C1 segment of cervical spinal cord (tissue), 14 donors: ENCODE data around the gene ADGRB3.

Source experiments
- DNase-seq, 14 donors: peaks; one replicate each; lab custom pipeline; 2025; lab: John Stamatoyannopoulos, UW

Gene ADGRB3

DNA sequence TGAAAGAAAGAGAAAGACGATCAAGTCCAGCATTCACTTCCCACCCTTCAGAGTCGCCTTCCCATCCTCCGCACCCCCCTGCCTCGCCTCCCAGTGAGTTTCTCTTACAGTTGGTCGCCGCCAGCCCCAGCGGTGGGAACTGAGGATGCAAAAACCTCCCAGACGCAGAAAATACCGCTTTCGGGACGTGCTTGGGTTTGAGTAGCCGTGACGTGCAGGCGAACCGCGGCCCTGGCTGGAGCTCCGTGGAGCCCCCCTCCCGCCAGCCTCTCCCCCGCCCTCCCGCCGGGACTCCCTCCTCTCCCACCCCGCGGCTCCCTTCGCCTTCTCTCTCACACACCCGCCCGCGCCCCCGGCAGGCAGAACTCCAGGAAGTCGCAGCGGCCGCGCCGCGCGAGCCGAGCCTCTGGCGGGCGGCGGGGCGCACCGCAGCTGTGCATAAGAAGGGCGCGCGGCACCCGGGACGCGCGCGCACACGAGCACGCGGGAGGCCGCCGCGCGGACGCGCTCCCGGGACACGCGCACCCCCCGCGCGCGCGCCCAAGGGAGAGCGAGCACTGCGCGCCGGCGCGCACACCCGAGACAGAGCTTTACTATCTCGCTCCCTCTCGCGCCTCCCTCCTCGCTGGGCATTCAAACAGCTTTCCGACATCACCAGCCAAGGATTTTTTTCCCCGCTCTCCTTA is at the start of gene ADGRB3:
TSS of gene ADGRB3 (plus strand) at position 557 of the 686 bp plus-strand sequence. CDS start 3,394 bp downstream, outside the sequence.
- DNase-seq, result peak; percentile 59 to 99 (median 92)

DNA sequence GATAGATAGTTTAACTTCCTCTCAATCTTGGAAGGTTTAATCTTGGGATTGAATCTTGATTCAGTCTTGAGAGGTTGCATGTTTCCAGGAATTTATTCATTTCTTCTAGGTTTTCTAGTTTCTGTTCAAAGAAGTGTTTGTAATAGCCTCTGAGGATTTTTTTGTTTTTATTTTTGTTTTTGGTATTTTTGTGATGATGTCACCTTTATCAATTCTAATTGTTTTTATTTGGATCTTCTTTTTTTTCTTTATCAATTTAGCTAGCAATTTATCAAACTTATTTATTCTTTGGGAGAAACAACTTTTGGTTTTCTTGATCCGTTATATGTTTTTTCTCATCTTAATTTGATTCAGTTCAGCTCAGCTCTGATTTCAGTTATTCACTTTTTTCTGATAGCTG is 41.5 kb upstream of the ADGRB3 start:
- DNase-seq, result no peak

DNA sequence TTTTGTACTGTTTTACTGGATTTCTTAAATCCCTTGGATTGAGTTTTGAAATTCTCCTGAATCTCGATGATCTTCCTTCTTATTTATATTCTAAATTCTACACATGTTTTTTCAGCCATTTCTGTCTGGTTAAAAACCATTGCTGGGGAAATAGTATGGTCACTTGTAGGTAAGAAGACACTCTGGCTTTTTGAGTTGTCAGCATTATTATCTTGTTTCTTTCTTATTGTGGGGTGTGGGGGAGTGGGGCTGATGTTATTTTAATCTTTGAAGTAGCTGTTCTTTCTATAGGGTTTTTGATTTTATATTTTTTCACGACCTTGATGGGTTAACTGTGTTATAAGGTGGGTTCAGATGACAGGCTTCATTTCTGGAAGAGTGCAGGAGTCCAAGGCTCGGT is 37.4 kb upstream of the ADGRB3 start:
- no peak for DNase-seq

DNA sequence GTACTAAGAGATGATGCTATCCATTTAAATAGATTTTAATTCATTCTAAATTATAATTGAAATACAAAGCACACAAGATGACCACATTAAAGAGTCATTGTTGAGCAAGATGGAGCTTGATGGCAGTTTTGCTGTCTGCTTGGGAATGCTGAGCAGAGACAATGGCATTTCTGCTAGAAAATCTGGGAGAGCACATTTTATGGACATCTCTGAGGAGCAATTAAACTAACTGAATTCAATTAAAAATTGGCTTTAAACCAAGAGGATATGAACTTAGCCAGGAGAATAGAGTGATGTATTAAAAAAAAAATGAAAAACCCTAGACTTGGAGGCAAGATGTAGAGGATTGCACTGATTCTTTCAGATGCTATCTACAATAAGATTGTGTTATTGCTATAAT is 19.1 kb upstream of the ADGRB3 start:
- DNase-seq, result no peak

DNA sequence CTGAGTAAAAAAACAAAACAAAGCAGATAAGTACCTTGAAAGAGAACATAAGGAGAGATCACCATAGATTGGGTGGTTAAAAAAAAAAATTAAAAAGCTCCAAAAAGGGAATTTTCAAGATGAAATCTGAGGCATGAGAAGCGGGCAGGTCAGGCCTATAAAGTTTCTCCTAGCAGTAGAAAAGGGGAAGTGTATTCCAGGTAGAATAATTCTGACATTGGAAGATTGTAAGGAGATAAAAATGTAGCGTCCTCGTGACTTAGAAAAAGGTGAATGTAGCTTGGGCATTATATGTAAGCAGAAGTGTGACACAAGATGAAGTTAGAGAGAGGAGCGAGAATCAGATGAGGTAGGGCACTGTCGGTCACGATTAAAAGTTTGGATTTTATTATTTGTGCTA is 9.1 kb upstream of the ADGRB3 start:
- DNase-seq, result no peak

DNA sequence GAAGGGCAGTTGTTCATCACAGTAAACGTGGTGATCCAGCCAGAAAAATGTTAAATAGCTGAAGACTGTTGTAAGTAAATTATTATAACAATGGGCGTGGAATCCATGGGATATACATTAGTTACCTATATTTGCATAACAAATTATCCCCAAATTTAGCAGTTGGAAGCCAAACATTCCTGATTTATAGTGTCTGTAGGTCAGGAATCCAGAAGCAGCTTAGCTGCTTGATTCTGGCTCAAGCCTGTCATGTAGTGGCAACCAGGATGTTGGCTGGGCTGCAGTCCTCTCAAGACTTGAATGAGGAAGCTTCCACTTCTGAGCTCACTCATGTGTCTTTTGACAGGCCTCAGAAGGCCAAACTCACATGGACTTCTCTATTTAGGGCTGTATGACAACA is 6.9 kb upstream of the ADGRB3 start:
- DNase-seq, result no peak

DNA sequence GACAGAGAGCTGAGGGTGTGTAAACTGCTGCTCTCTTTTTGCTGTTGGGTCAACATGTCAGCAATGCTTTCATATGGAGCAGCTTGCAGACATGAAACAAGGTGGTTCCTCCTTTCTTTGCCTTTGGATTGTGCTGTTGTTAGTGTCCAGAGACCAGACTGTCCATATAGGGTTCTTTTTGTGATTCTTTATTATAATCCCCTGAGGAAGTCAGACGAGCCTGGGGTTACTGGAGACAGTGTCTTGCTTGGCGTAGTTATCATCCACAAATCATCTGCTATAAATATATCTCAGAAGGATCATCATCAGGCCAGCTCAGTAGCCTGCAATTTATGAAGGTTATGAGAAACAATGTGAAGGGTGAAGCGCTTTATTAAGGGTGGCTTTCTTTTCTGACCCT is 2.3 kb upstream of the ADGRB3 start:
- DNase-seq, result peak in 1 of 14 donors; percentile 68

DNA sequence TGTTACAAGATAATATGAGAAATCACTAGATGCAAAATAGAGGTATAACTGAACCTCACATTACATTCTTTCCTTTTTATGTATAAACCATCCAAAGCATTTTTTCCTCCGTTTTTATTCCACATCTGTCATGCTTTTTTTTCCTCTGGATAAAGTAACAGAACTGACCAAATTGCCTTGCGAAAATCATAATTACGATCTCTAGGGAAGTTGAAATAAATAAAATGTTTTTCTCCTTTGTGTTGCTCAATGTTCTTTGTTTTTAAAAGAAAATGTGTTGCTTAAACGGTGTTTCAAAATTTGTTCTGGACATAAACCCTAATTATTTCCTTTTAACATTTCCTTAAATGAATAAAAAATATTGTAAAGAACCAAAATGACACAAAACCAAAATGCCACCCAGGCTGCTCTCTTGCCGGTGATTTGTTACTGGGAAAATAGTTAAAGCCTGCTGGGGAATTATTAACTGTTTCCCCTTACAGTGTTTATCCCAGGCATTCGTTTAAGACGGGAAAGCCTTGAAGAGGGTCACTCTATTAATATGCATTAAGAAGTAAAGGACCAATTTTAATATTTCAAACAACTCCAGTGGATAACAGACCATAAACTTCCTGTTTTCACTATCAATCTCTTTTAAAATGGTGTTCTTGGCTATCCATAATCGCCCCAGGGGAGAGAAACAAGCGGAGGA is 1.7 kb upstream of the ADGRB3 start:
- DNase-seq, result peak in 1 of 14 donors; percentile 70

DNA sequence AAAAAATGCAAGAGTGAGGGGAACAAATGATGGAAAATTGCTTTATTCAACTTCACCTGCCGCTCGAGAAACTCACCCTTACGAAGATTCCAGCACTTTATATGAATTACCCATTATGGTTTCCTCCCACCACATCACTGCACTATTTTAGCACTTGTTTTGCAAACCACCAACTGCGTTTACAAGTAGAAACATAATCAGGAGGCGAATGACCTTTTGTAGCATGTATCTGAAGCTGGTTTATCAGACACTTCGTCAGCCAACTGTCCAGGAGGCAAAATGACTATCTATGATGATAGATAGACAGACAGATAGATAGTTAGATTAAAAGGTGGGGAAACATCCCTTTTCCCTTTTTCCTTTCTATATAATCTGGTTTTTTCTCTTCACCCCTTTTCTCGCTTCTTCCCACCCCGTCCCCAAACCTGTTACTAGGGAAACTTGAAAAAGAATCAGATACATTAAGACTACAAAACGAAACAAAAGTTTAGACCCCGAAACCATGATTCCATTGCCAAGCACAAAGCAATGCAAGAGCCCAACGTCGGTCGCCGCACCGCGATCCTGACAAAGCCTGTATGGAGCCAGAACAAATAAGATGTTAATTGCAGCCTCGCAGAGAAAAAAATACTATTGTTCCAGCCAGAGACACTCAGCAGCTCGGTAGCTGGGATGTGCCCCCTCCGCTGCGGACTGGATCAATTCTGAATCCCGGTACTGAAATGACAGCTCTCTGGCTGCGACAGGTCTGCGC is 933 bp upstream of the ADGRB3 start:
- DNase-seq, result peak in 1 of 14 donors; percentile 86

DNA sequence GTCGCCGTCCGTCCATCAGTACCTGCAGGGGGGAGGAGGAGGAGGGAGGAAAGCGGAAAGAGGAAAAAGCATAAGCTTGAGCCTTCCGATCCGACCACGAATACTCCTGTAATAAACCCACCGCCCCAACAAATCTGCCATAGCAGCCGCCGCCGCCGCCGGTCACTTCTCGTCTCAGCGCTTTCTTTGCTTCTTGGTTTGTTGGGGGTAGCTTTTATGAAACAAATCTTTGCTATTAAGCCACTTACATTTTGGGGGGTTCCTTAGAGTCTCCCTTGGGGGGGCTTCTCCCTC is 277 bp downstream of the ADGRB3 start:
- DNase-seq, result no peak

DNA sequence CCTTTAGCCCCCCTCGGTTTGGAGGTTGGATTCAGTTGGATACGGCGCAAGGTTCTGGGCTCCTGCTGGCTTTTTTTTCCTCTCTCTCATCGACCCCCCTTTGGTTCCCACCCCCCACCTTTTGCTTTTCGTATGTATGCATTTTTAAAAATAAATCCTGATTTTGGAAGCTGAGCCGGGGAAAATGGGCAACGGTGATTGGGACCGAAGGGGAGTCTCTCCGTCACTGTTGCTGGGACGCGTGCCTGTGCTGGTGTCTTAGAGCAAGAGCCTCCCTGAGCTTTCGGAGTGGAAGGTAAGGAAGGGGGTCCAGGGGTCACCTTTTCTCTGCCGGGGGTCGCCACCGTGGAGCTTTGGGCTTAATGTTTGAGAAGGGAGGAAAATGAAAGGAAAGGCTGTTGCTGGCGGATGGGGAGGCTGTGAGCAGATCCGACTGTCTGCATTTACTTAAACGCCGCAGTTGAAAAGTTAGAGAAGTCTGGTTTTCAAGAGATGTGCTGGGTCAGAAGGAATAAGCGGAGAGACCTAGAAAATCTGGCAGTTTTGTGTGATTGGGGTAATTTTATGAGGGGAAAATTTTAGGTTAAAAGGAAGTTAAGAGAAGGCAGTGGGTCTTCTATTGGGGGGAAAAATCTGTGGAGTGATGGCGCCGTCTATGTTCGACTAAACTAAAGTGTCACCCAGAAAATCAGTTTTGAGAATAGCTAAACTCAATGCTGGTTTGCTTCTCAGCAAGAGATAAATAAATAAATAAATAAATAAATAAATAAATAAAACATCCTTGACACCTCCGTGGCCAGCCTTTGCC is 828 bp downstream of the ADGRB3 start:
- DNase-seq, result peak in 7 of 14 donors; percentile 50 to 77 (median 68)

DNA sequence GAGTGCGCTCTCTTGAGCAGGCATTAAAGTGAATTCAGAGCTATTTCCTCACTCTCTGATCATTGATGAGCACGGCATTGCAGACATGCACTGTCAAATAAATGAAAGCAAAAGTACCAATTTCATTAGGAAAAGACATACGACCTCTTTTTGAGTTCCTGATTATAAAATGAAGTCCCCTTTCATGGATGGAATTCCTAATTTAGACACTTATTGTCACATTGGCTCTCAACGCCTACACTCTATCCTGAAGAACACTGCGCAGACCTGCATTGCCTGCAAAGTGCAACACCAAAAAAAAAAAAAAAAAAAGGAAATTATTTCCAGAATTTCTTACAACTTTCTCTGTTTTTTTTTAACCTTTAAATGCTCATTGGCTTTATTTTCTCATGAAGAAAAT is 1.6 kb downstream of the ADGRB3 start:
- peak in 1 of 14 donors; percentile 58 for DNase-seq

DNA sequence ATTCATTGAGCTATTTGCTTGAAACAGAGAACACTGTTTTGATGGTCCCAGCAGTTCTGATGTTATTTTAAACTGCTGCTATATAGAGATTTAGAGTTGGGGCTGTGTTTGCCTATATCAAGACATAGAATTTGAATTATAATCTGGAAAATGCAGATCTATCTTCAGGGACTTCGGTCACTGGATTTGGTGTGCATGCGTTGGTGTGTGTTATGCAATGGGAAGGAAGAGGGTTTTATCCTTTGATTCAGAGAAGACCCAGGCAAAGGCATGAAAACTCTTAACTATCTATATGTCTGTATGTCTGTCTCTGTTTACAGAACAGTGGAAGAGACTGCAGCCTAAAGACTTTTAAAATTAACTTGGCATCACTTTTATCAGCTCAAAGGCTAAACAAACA is 2.0 kb downstream of the ADGRB3 start:
- DNase-seq, result peak in 1 of 14 donors; percentile 58

DNA sequence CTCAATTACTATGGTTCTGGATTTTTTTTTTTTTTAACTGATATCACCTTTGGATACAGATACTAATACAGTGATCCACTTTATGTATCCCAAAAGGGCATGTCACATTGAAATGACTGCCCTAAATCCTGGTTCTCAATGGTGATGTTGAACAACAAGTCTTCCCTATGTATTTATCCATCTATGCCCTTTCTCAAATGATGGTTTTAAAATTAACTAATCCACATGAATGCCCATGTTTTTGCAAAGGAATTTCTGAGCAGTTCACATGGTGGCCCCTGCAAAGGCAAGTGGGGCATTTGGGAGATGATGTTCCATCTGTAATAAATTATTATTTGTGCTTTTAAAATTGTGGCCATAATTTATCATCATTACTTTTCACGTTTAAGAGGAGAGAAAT is 2.7 kb downstream of the ADGRB3 start:
- DNase-seq, result peak in 1 of 14 donors; percentile 57

DNA sequence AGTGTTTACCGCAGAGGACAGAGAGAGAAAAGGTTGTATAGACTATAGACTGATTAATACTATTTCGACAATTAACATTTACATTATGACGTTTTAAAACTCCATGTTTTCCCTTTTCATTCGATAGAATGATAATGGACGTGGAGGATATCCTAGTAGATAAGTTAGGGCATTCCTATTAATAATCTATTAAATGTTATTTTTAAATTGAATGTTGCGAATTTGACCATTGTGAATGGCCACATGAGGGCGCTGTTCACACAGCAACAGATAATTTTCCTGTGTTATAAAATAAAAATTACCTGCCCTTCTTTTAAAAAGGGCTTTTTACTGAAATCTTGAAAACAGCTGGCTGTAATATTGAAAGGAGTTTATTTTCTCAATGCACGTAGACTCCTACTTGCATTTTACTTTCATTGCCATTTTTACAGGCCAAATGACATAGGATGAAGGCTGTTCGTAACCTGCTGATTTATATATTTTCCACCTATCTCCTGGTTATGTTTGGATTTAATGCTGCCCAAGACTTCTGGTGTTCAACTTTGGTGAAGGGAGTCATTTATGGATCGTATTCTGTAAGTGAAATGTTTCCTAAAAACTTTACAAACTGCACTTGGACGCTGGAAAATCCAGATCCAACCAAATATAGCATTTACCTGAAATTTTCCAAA is 3.3 kb downstream of the ADGRB3 start:
- DNase-seq, result peak in 2 of 14 donors; percentile 44 to 65

DNA sequence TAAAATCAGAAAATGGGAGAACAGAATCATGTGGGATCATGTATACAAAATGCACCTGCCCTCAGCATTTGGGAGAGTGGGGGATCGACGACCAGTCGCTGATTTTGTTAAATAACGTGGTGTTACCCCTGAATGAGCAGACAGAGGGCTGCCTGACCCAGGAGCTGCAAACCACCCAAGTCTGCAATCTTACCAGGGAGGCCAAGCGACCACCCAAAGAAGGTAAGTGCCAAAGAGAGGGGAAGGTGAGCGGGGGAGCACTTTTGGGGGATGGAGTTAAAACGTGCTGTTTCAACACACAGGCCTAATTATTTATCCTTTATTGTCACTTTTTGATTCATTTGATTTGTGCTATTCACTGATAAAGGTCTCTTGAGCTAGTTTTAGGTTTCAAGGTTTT is 4.1 kb downstream of the ADGRB3 start:
- peak in 3 of 14 donors; percentile 41 to 67 (median 59) for DNase-seq

DNA sequence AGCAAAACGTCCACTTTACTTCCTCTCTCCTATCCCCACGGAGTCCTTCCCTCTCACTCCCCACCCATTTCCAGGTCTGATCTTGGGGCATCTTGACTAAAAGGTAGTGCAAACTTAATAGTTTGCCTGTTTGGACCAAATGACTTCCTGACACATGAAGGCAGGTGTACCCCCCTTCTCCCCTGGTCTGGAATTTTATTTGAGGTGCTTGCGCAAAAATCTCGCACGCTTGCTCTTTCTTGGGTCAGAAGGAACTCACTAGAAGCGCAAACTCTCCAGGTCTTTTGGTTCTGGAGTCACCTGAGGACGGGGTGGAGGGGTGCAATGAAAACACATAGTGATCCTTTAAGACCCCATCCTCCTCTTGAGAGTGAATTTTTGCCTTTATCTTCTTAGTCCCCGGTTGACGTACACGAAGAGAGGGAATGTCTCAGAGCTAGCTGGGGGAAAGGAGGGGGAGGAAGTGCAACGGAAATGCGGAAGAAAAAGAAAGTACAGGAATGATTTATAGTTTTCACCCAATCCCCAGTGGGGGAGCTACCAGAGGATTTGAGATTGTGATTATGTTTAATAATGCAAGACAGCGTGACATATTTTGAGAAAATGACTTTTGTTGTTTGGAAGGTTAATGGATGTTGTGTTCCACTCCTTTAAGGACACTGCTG is 4.9 kb downstream of the ADGRB3 start:
- peak in 4 of 14 donors; percentile 44 to 75 (median 64) for DNase-seq

DNA sequence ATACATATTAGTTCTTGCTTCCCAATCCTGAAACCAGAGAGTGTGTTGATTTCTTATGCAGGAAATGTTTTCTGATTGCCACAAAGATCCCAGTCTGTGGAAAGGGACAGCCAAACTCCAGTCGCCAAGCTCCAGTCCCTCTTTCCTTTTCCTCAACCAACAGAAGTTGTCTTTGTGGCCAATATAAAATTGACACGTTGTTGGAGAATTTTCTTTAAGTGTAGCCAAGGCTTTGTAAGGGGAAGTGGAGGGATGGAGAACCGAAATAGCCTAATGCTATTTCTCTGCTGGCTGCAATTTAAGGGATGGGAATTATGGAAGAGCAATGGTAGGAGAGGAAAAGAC is 5.4 kb downstream of the ADGRB3 start:
- peak in 2 of 14 donors; percentile 26 to 75 for DNase-seq

DNA sequence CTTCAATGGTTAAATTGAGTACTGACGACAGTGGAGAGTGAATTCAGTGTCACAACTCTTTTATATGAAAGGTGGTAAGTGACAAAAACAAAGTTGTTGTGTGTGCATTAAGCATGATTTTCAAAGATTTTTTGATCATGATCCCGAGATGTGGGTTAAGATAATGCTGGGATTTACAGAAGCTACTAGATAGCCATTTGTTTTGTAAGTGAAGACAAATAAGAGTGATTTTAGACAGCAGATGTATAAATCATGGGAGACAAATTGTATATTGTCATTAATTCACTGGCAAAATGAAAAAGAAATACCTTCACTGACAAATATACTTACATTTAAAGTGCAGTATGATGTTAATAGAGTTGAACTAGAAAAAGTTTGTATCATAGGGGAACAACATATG is 6.1 kb downstream of the ADGRB3 start:
- peak in 1 of 14 donors; percentile 61 for DNase-seq

DNA sequence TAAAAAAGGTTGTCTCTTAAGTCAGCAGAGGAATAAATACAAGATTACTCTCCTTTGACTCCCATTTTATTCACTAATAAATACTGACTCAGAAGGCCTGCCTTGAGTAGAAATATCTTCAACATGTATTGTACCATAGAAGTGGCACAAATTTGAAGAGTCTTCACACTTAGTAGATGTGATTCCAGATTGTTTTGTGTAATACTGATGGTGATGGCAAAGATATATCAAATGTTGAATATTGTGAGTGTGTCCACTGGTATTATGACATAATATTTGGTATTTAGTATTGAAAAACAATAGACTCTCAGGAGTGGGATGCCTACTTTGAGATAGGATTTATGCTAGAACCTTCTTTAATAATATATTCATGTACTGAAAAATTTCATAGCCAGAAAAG is 7.0 kb downstream of the ADGRB3 start:
- no peak for DNase-seq

DNA sequence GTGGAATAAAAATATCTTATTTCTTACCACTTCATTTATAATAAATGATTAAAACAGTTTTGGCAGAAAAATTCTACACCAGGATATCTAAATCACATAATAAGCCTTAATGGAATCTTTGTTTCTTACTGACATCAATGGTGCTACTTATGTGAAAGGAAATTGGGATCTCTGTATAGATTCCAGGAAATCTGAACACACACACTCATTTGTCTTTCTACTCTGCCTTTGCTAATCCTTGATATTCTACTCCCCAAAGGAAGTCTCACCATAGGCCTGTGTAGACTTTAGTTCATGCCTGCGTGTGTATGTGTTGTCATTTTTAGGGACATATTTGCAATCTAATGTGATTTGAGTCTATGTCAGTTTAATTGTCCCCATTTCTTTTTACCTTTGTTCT is 7.9 kb downstream of the ADGRB3 start:
- no peak for DNase-seq
